HCT116 (cell line): Measurements from ENCODE around the gene KCNC4. TPM values are rescaled to one million over a fixed set of nuclear protein-coding genes. Genes with fewer than 3 reads are reported as not detected.

ENCODE experiments used
- ATAC-seq: fragments of 200-7000 bp; cut with Tn5 transposase; 2 replicates; pipeline ENCODE4 v1.9.1; 2020; ENCODE audit warnings: mild to moderate bottlenecking, moderate library complexity
- BruUV-seq: library from RNA; stranded (reverse); fragments of 400-500 nt; replicated peaks from 2 replicates; lab custom pipeline; 2021; lab: Mats Ljungman, UMichigan
- CTCF ChIA-PET: fragments of 300-600 bp; sonication (Branson Sonifier 250); formaldehyde crosslinking; loops from one replicate; lab custom pipeline; 2021; ENCODE audit warnings: antibody characterized with exemption; lab: Charles Lee
- POLR2A ChIA-PET: fragments of 300-600, 350-600 bp; sonication (Branson Sonifier 250); formaldehyde crosslinking; loops from one replicate; lab custom pipeline; 2021; ENCODE audit warnings: antibody characterized with exemption; lab: Charles Lee
- RAD21 ChIA-PET, 2 experiments: fragments of 300-600 bp; sonication (Branson Sonifier 250); formaldehyde crosslinking; loops; one replicate each; lab custom pipeline; 2023; ENCODE audit warnings: low total read pairs in 2 of 2; ENCODE audit not compliant: uncharacterized antibody in 2 of 2, unreplicated experiment in 2 of 2, low non-redundant PET in 1 of 2; lab: Charles Lee
- DNase-seq: peaks from one replicate; pipeline ENCODE4 v3.0.0-alpha.2; 2010; ENCODE audit warnings: low read depth, low spot score
- H2AFZ ChIP-seq: fragments of 200-600 bp; shearing (Covaris generic), sonication (generic); 2 replicates; pipeline ENCODE4 v1.6.1; 2017; ENCODE audit warnings: low read depth, mixed run types, mixed read lengths, antibody characterized with exemption, low read length; ENCODE audit not compliant: poor library complexity, severe bottlenecking
- H3K27ac ChIP-seq: 2 replicates; pipeline ENCODE4 v1.5.1; 2012; ENCODE audit warnings: low read depth, low read length
- H3K27me3 ChIP-seq: fragments of 200-600 bp; sonication (generic); 2 replicates; pipeline ENCODE4 v1.6.1; 2016; ENCODE audit warnings: mixed run types, low read length, mixed read lengths; ENCODE audit not compliant: insufficient read depth
- H3K36me3 ChIP-seq, 2 experiments: fragments of 200-500 bp in 1 of 2; fragments of 200-600 bp in 1 of 2; sonication (Bioruptor generic) in 1 of 2; sonication (generic) in 1 of 2; 2 replicates each; pipeline versions ENCODE4 v1.5.1 to v1.6.1; 2014 to 2016; ENCODE audit warnings: low read length in 2 of 2, inconsistent platforms in 1 of 2, mixed read lengths in 1 of 2, mixed run types in 1 of 2; ENCODE audit not compliant: insufficient read depth in 2 of 2, control insufficient read depth in 1 of 2
- H3K4me1 ChIP-seq, 2 experiments: fragments of 200-600 bp in 1 of 2; sonication (generic) in 1 of 2; 2 replicates each; pipeline versions ENCODE4 v1.5.1 to v1.6.1; 2012 to 2017; ENCODE audit warnings: low read length in 2 of 2, inconsistent platforms in 1 of 2, mild to moderate bottlenecking in 1 of 2, mixed read lengths in 1 of 2, mixed run types in 1 of 2, moderate library complexity in 1 of 2; ENCODE audit not compliant: insufficient read depth in 2 of 2, control insufficient read depth in 1 of 2
- H3K4me2 ChIP-seq: fragments of 200-600 bp; sonication (generic); 2 replicates; pipeline ENCODE4 v1.6.1; 2017; ENCODE audit warnings: mixed run types, low read length, mixed read lengths
- H3K4me3 ChIP-seq, 2 experiments: fragments of 200-600 bp in 1 of 2; sonication (generic) in 1 of 2; replicated peaks in 1 of 2; 2 replicates each; pipeline ENCODE4 v1.5.1; 2011 to 2016; ENCODE audit warnings: low read length in 2 of 2, control low read depth in 1 of 2, low read depth in 1 of 2, mild to moderate bottlenecking in 1 of 2, mixed read lengths in 1 of 2, mixed run types in 1 of 2
- H3K79me2 ChIP-seq: fragments of 200-600 bp; sonication (generic); 2 replicates; pipeline ENCODE4 v1.6.1; 2017; ENCODE audit warnings: mild to moderate bottlenecking, mixed run types, low read length, moderate library complexity, mixed read lengths; ENCODE audit not compliant: insufficient read depth
- H3K9ac ChIP-seq: fragments of 200-600 bp; sonication (generic); 2 replicates; pipeline ENCODE4 v1.6.1; 2016; ENCODE audit warnings: low read length, mixed read lengths
- H3K9me2 ChIP-seq: fragments of 200-600 bp; sonication (generic), shearing (Covaris generic); 2 replicates; pipeline ENCODE4 v1.6.1; 2017; ENCODE audit warnings: mixed run types, mild to moderate bottlenecking, moderate library complexity; ENCODE audit not compliant: insufficient read depth
- H3K9me3 ChIP-seq, 2 experiments: fragments of 200-500 bp in 1 of 2; fragments of 200-600 bp in 1 of 2; sonication (Bioruptor generic) in 1 of 2; sonication (generic) in 1 of 2; 2 replicates each; pipeline ENCODE4 v1.6.1; 2014 to 2017; ENCODE audit warnings: low read length in 2 of 2, mixed read lengths in 2 of 2, inconsistent platforms in 1 of 2, low read depth in 1 of 2, mild to moderate bottlenecking in 1 of 2, mixed run types in 1 of 2, moderate library complexity in 1 of 2; ENCODE audit not compliant: control insufficient read depth in 1 of 2, insufficient read depth in 1 of 2
- H4K20me1 ChIP-seq: fragments of 200-600 bp; sonication (generic), shearing (Covaris generic); 2 replicates; pipeline ENCODE4 v1.6.1; 2017; ENCODE audit warnings: mixed run types, mild to moderate bottlenecking, moderate library complexity; ENCODE audit not compliant: insufficient read depth
- CBX3 ChIP-seq: IDR thresholded peaks from 2 replicates; pipeline ENCODE4 v1.6.1; 2012; ENCODE audit warnings: low read depth
- EZH2 ChIP-seq: fragments of 200-600 bp; sonication (generic); IDR thresholded peaks from 2 replicates; pipeline ENCODE4 v1.6.1; 2017; ENCODE audit warnings: antibody characterized with exemption, mixed run types
- EZH2phosphoT487 ChIP-seq: fragments of 200-600 bp; IDR thresholded peaks from 2 replicates; pipeline ENCODE4 v1.6.1; 2018; ENCODE audit warnings: antibody characterized with exemption, borderline replicate concordance
- FOSL1 ChIP-seq: IDR thresholded peaks from 2 replicates; pipeline ENCODE4 v1.6.1; 2012; ENCODE audit warnings: low read depth
- JUND ChIP-seq: IDR thresholded peaks from 2 replicates; pipeline ENCODE4 v1.6.1; 2012
- POLR2A ChIP-seq: IDR thresholded peaks from 2 replicates; pipeline ENCODE4 v1.7.0; 2011; ENCODE audit warnings: borderline replicate concordance; ENCODE audit not compliant: insufficient read depth, insufficient read length; ENCODE audit errors: extremely low read depth
- POLR2AphosphoS5 ChIP-seq: IDR thresholded peaks from 2 replicates; pipeline ENCODE4 v1.6.1; 2011; ENCODE audit warnings: mild to moderate bottlenecking, low read depth, low read length, moderate library complexity
- SRF ChIP-seq: IDR thresholded peaks from 2 replicates; pipeline ENCODE4 v1.6.1; 2012; ENCODE audit warnings: low read depth
- ZBTB33 ChIP-seq: IDR thresholded peaks from 2 replicates; pipeline ENCODE4 v1.6.1; 2011; ENCODE audit warnings: mild to moderate bottlenecking, low read length, moderate library complexity; ENCODE audit not compliant: insufficient replicate concordance; ENCODE audit errors: extremely low read depth
- ZNF274 ChIP-seq: fragments of 200-500 bp; sonication (Bioruptor generic); IDR thresholded peaks from 2 replicates; pipeline ENCODE4 v1.6.1; 2014; ENCODE audit warnings: mild to moderate bottlenecking, low read depth, low read length, inconsistent platforms
- intact Hi-C: fragments of 100-400 bp; cut with micrococcal nuclease; formaldehyde crosslinking; loops from 2 replicates; pipeline ENCODE4 v1.10.0; 2022
- total RNA-seq: library from RNA; stranded (reverse); gene quantifications from one replicate; pipeline ENCODE4 v1.2.1, GENCODE V29; 2021; ENCODE audit not compliant: unreplicated experiment
- TF ChIP-seq, protein P1 (sequence below): IDR thresholded peaks from 2 replicates; pipeline ENCODE4 v1.6.1; 2012; ENCODE audit warnings: low read depth
- TF ChIP-seq, protein P2 (sequence below), 3 experiments: fragments of 200-600 bp in 1 of 3; sonication (generic) in 1 of 3; IDR thresholded peaks in 2 of 3; conservative IDR thresholded peaks in 1 of 3; 2 replicates each; pipeline ENCODE4 v1.5.1; 2012 to 2017; ENCODE audit warnings: low read depth in 2 of 3, low read length in 2 of 3, antibody characterized with exemption in 1 of 3, borderline replicate concordance in 1 of 3, control low read depth in 1 of 3, mild to moderate bottlenecking in 1 of 3, mixed read lengths in 1 of 3, mixed run types in 1 of 3, moderate library complexity in 1 of 3; ENCODE audit not compliant: insufficient read depth in 1 of 3
- TF ChIP-seq, protein P3 (sequence below): IDR thresholded peaks from 2 replicates; pipeline ENCODE4 v1.6.1; 2012

The KCNC4 gene
- total RNA-seq, 1 experiment from 2014 or later: 13.0 TPM

DNA sequence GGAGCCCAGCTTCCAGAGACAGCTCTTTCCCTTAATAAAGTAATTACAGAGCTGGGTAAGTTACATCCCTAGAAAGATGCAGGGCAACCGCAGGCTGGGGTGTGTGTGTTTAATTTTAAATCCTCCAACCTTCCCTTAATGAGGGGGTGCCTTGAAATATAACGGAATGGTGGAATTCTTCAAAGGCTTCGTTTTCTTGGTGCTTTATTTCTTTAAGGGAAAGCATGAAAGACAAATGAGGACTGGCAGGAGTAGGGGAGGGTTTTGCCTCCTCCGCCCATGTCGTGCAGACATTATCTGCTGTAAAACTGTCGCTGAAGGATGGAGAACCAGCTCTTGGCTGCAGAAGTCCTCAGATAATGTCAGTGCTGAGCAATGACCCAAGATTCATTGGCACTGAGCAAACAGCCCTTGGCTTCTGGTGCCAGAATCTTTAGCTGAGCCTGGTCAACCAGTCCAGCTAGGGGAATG lies 44.3 kb upstream of the KCNC4 start:
- Histone ChIP-seq H3K9ac (no peak overlapping the region), H4K20me1 (no peaks in the 10 kb centered on the region), H3K9me2 (no peaks in the 10 kb centered on the region), H2AFZ (no peak overlapping the region), H3K4me3 (no peak overlapping the region), H3K4me1 (peaks cover 0 to 6% of the 10 kb centered on the region in 2 experiments; a peak in 2 of 4 replicates), H3K9me3 (no peaks in the 10 kb centered on the region), H3K27ac (no peak overlapping the region), H3K4me2 (no peak overlapping the region), H3K36me3 (no peaks in the 10 kb centered on the region), H3K79me2 (no peaks in the 10 kb centered on the region), H3K27me3 (no peaks in the 10 kb centered on the region)
- DNase-seq (no peak), ATAC-seq (no peak)
- CTCF ChIA-PET: no interaction called here
- BruUV-seq: no TSS peak
- intact Hi-C loops: no loop called here
- no peak for TF ChIP-seq POLR2A
- TF ChIP-seq, protein P1, sequence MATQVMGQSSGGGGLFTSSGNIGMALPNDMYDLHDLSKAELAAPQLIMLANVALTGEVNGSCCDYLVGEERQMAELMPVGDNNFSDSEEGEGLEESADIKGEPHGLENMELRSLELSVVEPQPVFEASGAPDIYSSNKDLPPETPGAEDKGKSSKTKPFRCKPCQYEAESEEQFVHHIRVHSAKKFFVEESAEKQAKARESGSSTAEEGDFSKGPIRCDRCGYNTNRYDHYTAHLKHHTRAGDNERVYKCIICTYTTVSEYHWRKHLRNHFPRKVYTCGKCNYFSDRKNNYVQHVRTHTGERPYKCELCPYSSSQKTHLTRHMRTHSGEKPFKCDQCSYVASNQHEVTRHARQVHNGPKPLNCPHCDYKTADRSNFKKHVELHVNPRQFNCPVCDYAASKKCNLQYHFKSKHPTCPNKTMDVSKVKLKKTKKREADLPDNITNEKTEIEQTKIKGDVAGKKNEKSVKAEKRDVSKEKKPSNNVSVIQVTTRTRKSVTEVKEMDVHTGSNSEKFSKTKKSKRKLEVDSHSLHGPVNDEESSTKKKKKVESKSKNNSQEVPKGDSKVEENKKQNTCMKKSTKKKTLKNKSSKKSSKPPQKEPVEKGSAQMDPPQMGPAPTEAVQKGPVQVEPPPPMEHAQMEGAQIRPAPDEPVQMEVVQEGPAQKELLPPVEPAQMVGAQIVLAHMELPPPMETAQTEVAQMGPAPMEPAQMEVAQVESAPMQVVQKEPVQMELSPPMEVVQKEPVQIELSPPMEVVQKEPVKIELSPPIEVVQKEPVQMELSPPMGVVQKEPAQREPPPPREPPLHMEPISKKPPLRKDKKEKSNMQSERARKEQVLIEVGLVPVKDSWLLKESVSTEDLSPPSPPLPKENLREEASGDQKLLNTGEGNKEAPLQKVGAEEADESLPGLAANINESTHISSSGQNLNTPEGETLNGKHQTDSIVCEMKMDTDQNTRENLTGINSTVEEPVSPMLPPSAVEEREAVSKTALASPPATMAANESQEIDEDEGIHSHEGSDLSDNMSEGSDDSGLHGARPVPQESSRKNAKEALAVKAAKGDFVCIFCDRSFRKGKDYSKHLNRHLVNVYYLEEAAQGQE: no peak
- TF ChIP-seq CBX3: no peak
- TF ChIP-seq ZBTB33: no peak
- TF ChIP-seq SRF: no peak
- TF ChIP-seq, protein P2, sequence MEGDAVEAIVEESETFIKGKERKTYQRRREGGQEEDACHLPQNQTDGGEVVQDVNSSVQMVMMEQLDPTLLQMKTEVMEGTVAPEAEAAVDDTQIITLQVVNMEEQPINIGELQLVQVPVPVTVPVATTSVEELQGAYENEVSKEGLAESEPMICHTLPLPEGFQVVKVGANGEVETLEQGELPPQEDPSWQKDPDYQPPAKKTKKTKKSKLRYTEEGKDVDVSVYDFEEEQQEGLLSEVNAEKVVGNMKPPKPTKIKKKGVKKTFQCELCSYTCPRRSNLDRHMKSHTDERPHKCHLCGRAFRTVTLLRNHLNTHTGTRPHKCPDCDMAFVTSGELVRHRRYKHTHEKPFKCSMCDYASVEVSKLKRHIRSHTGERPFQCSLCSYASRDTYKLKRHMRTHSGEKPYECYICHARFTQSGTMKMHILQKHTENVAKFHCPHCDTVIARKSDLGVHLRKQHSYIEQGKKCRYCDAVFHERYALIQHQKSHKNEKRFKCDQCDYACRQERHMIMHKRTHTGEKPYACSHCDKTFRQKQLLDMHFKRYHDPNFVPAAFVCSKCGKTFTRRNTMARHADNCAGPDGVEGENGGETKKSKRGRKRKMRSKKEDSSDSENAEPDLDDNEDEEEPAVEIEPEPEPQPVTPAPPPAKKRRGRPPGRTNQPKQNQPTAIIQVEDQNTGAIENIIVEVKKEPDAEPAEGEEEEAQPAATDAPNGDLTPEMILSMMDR (IDR thresholded peaks at IDR 0.05 in 2 of 3, conservative IDR thresholded peaks at IDR 0.05 in 1 of 3; ENCODE audit: borderline replicate concordance in 1 of 3, insufficient read depth in 1 of 3, low read depth in 2 of 3, low read length in 2 of 3): no peak
- TF ChIP-seq, protein P3, sequence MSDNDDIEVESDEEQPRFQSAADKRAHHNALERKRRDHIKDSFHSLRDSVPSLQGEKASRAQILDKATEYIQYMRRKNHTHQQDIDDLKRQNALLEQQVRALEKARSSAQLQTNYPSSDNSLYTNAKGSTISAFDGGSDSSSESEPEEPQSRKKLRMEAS: no peak
- TF ChIP-seq ZNF274: no peak
- TF ChIP-seq JUND: no peak
- no peak for TF ChIP-seq POLR2AphosphoS5
- no peak for TF ChIP-seq FOSL1
- TF ChIP-seq EZH2: no peak
- no peak for TF ChIP-seq EZH2phosphoT487
- RAD21 ChIA-PET: no interaction called here
- POLR2A ChIA-PET: no interaction called here
